ENCODE data around the gene GIPC2.
"Not testable (repeated sequence)": the region's sequence is repeated elsewhere in the genome, so short reads cannot be mapped to it uniquely, and the experiment has no call there.

GRCh38 chr1:78021134-78021533 lies 24.6 kb upstream of the GIPC2 start:
- TF ChIP-seq POLR2A (IDR thresholded peaks at IDR 0.05; ENCODE audit: low read length); GATA1 (IDR thresholded peaks at IDR 0.05; ENCODE audit: low read depth, low read length): not testable (repeated sequence)
